ENCODE results near the gene MRPS14.
"Not testable (repeated sequence)": the region's sequence is repeated elsewhere in the genome, so short reads cannot be mapped to it uniquely, and the experiment has no call there.

Gene MRPS14

GRCh38 chr1:175024773-175025172, 1.5 kb upstream of the MRPS14 start:
- no peak for DNase-seq (ENCODE audit: extremely low read depth in 1 of 2, low read depth in 1 of 2)

DNA sequence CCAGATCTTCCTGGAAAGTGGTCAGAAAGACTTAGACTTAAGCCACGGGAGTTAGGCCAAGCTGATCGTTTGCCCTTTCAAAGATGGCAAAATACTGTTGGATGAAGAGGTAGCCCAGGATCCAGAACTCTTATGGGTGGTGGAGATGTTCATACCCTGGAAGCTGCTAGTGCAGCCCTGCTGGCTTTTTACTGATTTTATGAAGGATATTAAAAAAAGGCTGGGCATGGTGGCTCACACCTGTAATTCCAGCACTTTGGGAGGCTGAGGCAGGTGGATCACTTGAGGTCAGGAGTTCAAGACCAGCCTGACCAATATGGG, 657 bp upstream of the MRPS14 start:
- DNase-seq (ENCODE audit: extremely low read depth in 1 of 2, low read depth in 1 of 2), result not testable (repeated sequence)

- no peak for DNase-seq (ENCODE audit: extremely low read depth in 1 of 2, low read depth in 1 of 2)
These were observed 3.7 kb downstream of the MRPS14 start for GRCh38 chr1:175019524-175019923.

DNA sequence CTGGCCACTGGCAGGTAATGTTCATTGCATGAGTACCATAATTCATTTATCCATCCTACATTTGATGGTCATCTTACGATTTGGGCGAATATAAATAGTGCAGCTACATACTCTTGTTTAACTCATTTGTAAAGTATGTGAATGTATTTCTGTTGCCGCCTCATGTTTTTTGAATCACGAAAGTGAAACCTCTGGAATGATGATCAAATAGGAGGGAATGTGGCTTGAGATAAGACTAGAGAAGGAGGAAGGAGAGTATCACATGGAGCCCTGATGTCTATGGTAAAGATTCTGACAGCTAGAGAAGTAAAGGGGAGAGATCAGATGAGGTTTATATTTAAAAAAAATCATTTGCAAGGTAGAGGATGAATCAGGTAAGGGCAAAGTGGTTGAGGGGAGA, 8.0 kb downstream of the MRPS14 start:
- DNase-seq (ENCODE audit: extremely low read depth in 1 of 2, low read depth in 1 of 2), result no peak

DNA sequence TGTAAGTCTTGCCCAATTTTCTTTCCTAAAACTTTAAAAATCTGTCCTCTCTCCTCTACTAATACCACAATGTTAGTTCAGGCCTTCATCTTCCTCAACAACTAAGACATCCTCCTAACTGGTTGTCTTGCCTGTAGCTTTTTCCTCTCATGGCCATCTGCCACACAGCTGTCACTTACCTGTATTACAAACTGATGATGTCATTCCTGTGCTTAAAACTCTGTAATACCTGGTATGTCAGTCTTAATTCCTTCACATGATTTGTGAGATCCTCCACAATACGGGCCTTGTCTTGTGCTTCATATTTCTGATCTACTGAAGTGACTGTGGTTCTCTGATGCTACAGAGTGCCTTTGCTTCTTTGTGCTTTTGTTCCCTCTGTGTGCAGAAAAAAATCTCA, 9.8 kb downstream of the MRPS14 start:
- DNase-seq (ENCODE audit: extremely low read depth in 1 of 2, low read depth in 1 of 2), result no peak

GRCh38 chr1:175009532-175009931, 13.7 kb downstream of the MRPS14 start:
- no peak for DNase-seq (ENCODE audit: extremely low read depth in 1 of 2, low read depth in 1 of 2)

DNA sequence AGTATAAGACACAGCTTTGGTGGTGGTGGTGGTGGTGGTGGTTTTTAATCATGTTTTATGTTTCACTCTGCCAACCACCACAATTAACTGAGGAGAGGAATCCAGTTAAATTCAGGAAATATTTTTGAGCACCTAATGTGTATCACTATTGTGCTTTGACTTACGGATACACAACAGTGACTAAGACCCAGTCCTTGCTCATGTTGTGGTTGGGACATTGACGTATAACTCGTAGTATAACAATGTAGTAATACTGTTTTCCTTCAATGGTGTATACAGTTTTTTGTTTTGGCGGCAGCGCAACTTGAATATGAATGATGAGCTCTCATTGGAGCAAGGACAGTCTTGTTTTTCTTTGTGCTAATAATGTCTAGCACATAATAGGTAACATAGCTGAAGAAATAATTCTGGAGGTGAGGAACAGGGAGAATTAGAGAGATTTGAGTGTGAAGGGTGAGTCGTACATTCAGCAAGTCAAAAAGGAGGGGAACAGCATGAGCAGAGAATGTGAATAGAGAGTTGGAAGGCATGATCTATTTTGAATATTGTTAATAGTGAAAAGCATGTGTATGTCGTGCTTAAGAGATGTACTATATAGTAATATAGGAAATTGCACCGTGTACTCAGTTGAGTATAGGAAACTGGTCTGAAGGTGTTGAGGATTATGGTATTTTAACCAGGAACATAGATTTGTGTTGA, 18.0 kb downstream of the MRPS14 start:
- DNase-seq (ENCODE audit: extremely low read depth in 1 of 2, low read depth in 1 of 2), result no peak

GRCh38 chr1:175003521-175003920, 19.7 kb downstream of the MRPS14 start:
- no peak for DNase-seq (ENCODE audit: extremely low read depth in 1 of 2, low read depth in 1 of 2)

GRCh38 chr1:175002910-175003517, 20.2 kb downstream of the MRPS14 start:
- no peak for DNase-seq (ENCODE audit: extremely low read depth in 1 of 2, low read depth in 1 of 2)

DNA sequence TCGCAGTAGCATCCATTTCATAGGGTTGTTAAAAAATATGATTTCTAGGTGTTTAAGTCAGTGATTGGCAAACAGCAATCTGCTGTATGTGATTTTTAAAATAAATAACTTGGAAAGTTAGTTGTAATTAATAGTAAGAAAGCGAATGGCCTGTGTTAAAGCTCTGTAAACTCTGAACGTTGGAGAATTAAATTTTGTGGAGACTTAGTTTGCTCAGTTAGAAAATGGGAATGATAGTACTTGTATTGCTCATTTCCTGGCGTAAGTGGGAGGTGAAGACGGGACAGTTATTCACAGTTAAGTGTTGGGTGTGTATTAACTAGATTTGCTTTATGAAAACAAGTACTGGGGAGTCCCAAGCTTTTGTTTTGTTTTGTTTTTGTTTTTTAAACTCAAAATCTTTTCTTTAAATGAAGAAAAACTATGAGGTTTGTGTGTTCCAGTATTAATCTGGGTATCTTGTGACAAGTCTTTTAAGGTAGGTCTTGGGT, 22.5 kb downstream of the MRPS14 start:
- DNase-seq (ENCODE audit: extremely low read depth in 1 of 2, low read depth in 1 of 2), result no peak

GRCh38 chr1:174999936-175000696, 23.1 kb downstream of the MRPS14 start, which contains the start of gene CACYBP:
Gene CACYBP (plus strand): TSS chr1:174999947. CDS start chr1:175000181, 234 bp downstream.
- no peak for DNase-seq (ENCODE audit: extremely low read depth in 1 of 2, low read depth in 1 of 2)

DNA sequence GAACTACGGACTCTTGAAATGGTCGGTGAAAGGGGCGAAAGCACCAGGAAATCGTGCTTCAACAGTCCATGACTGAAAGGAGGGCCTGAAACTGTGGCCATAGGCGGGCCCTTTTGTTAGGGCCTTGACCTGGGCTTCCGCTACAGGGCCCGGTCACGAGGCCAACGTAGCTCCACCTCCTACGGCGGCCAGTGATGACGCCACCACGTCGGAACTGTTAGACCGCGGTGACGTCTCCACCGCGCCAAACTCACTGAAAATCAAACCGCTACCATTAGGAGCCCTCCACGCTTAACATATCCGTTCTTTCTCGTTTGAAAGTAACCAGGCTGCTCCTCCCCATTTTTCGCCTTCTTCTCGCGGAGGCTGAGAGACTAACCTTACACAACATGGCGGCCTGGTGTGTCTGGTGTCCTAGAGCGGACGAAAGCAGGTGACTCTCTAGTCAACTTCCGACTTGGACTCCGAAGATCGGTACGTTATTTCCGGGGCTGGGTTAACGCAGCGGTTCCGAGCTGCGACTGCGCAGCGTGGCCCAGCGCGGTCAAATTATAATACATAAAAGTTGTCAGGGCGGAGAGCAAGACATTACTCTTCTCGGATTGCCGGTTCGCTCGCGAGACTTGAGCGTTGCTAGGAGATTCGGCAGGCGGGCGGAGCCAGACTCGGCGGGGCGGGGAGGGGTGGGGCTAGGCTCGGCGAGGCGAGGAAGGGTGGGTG, 23.8 kb downstream of the MRPS14 start:
- peak; percentile 91 to 93 for DNase-seq (ENCODE audit: extremely low read depth in 1 of 2, low read depth in 1 of 2)

DNA sequence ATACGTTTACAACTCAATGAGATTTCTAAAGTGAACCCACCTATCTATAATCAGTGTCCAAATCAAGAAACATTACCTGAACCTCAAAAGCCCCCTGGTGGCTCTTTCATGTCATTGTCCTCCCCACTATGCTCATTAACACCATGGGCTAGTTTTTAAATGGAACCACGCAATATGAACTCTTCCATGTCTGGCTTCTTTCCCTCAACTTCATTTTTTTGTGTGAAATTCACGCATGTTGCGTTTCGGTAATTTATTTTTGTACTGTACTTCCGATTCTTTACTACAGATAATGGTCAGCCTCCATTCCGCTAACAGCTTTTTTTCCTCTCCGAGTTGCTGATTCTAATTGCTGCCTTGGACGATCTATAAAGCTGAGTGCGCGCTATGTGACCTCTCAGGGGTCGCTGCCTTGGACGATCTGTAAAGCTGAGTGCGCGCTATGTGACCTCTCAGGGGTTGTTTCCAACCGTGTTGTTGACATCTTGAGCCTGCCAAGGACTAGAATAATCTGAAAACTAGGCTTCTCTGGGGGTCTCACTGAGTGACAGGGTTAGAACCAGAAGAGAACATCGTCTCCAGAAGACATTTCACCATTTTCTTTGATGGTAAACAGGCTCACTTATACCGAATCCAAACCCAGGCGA, 24.5 kb downstream of the MRPS14 start:
- no peak for DNase-seq (ENCODE audit: extremely low read depth in 1 of 2, low read depth in 1 of 2)

DNA sequence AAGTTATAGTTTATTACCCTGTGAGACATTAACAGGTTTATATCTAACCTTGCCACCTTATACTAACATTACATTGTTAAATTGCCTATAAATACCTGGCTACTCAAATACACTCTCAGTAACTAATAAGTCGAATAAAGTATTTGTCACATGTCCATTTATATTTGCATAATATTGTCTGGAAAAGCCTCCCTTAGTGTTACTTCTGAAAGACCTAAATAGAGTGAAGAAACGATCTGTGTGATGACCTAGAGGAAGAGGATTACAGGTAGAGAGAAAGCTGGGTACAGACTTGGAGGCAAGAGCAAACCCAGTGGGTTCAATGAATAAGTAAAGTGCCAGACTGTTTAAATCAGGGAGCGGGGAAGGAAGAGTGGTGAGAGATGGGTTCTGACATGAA, 26.2 kb downstream of the MRPS14 start:
- no peak for DNase-seq (ENCODE audit: extremely low read depth in 1 of 2, low read depth in 1 of 2)

GRCh38 chr1:174996476-174996875, 26.7 kb downstream of the MRPS14 start:
- no peak for DNase-seq (ENCODE audit: extremely low read depth in 1 of 2, low read depth in 1 of 2)

- no peak for DNase-seq (ENCODE audit: extremely low read depth in 1 of 2, low read depth in 1 of 2)
These were observed 27.3 kb downstream of the MRPS14 start for GRCh38 chr1:174995916-174996315.

- DNase-seq (ENCODE audit: extremely low read depth in 1 of 2, low read depth in 1 of 2), result no peak
These were observed 28.1 kb downstream of the MRPS14 start for GRCh38 chr1:174995121-174995520.

DNA sequence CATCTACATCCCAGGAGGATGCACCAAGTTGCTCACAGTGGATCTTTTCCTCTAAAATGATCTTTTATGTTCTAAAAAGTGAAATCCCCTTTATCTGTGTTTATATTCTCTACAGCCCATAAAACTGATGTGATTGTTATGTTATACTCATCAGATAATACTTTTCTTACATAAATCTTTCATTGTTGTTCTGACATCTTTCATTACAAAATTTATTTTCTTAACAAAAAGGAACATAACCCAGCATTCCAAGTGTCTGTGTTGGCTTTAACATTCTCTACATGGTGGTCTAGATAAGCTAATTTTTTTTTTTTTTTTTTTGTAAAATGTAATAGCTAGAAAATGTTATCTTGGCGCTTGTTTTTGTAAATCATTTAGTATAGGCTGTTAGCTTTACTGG, 31.8 kb downstream of the MRPS14 start:
- DNase-seq (ENCODE audit: extremely low read depth in 1 of 2, low read depth in 1 of 2), result no peak

GRCh38 chr1:174990382-174990999, 32.7 kb downstream of the MRPS14 start:
- DNase-seq (ENCODE audit: extremely low read depth in 1 of 2, low read depth in 1 of 2), result no peak

DNA sequence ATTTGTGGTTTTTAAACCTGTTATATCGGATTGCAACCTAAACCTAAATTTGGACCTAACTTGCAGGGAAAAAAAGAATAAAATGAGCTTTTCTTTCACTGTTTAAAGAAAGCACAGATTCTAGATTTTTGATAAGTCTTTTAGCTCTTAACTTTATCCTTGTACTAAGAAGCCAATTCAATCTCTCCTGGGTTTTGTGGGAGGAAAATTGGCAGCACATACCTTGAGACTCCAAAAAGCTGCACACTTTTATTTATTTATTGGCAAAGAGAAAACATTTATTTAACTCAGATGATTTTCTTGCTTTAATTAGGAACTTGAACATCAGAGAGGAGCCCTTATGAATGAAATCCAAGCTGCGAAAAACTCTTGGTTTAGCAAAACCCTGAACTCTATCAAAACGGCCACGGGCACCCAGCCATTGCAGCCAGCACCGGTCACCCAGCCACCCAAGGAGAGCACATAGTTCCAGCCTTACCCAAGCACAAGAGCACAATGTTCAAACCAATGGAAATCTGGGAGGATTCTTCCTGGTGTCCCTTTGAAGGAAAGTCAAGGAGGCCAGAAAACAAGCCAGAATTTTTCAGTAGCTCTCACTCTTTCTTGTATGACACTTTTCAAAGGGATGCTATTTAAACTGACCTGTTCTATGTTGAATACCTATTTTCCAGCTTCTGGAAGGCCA, 33.5 kb downstream of the MRPS14 start:
- no peak for DNase-seq (ENCODE audit: extremely low read depth in 1 of 2, low read depth in 1 of 2)
